Stimulated activated CD4-positive, alpha-beta T cell treated with anti-CD3 and anti-CD28 coated beads, TNF-alpha, amount 100 ng/mL, for 1 hour (primary cell): ENCODE data around the gene APBA1.

Source experiments
- DNase-seq, 3 donors: peaks; one replicate each; pipeline ENCODE4 v3.0.0-alpha.2; 2020; ENCODE audit warnings: low read depth in 3 of 3, low spot score in 1 of 3

The APBA1 gene

GRCh38 chr9:69535286-69535832 is 136.8 kb downstream of the APBA1 start:
- no peak for DNase-seq

- no peak for DNase-seq
Measured at GRCh38 chr9:69532396-69532795, 139.8 kb downstream of the APBA1 start.

GRCh38 chr9:69527454-69527853 is 144.7 kb downstream of the APBA1 start:
- no peak for DNase-seq

GRCh38 chr9:69526699-69527098 is 145.5 kb downstream of the APBA1 start:
- no peak for DNase-seq

GRCh38 chr9:69519470-69520240 is 152.5 kb downstream of the APBA1 start:
- DNase-seq: no peak

- no peak for DNase-seq
Measured at GRCh38 chr9:69516353-69517322, 155.5 kb downstream of the APBA1 start.

- DNase-seq: no peak
Measured at GRCh38 chr9:69515810-69516209, 156.4 kb downstream of the APBA1 start.

GRCh38 chr9:69513141-69513820 is 158.9 kb downstream of the APBA1 start:
- no peak for DNase-seq

- DNase-seq: no peak
Measured at GRCh38 chr9:69504058-69504457, 168.1 kb downstream of the APBA1 start.

- DNase-seq: no peak
Measured at GRCh38 chr9:69502671-69503301, 169.4 kb downstream of the APBA1 start.

GRCh38 chr9:69500896-69501295 is 171.3 kb downstream of the APBA1 start:
- no peak for DNase-seq

GRCh38 chr9:69499959-69500358 is 172.2 kb downstream of the APBA1 start:
- DNase-seq: no peak

GRCh38 chr9:69499407-69499806 is 172.8 kb downstream of the APBA1 start:
- DNase-seq: no peak

- DNase-seq: no peak
Measured at GRCh38 chr9:69498470-69498869, 173.7 kb downstream of the APBA1 start.

- no peak for DNase-seq
Measured at GRCh38 chr9:69497816-69498215, 174.4 kb downstream of the APBA1 start.

- DNase-seq: no peak
Measured at GRCh38 chr9:69496846-69497450, 175.2 kb downstream of the APBA1 start.

- no peak for DNase-seq
Measured at GRCh38 chr9:69495296-69495695, 176.9 kb downstream of the APBA1 start.

- no peak for DNase-seq
Measured at GRCh38 chr9:69494763-69495162, 177.4 kb downstream of the APBA1 start.

GRCh38 chr9:69494208-69494607 is 178.0 kb downstream of the APBA1 start:
- DNase-seq: no peak

- no peak for DNase-seq
Measured at GRCh38 chr9:69486498-69486897, 185.7 kb downstream of the APBA1 start.
